Right atrium auricular region (tissue), 2 donors: ENCODE data around the gene PEPD. TPM values are rescaled to one million over a fixed set of nuclear protein-coding genes. Genes with fewer than 3 reads are reported as not detected.

ENCODE experiments used
- DNase-seq: peaks from one replicate; pipeline ENCODE4 v3.0.0-alpha.2; 2019; ENCODE audit warnings: low spot score
- H3K27ac ChIP-seq, 2 donors: fragments of 200-600 bp; sonication (generic); 1 replicate in 1 of 2; 2 replicates in 1 of 2; pipeline ENCODE4 v1.5.1; 2016 to 2019
- H3K27me3 ChIP-seq, 2 donors: fragments of 200-600 bp; sonication (generic); one replicate each; pipeline versions ENCODE4 v1.5.1 to v1.6.0; 2017 to 2019
- H3K36me3 ChIP-seq: fragments of 200-600 bp; sonication (generic); one replicate; pipeline ENCODE4 v1.5.1; 2016
- H3K4me1 ChIP-seq, 2 donors: fragments of 200-600 bp; sonication (generic); one replicate each; pipeline versions ENCODE4 v1.5.1 to v1.6.0; 2017 to 2019
- H3K4me3 ChIP-seq, 2 donors: fragments of 200-600 bp; sonication (generic); 1 replicate in 1 of 2; 2 replicates in 1 of 2; pipeline ENCODE4 v1.5.1; 2017 to 2019; ENCODE audit warnings: mild to moderate bottlenecking in 1 of 2, moderate library complexity in 1 of 2
- H3K9me3 ChIP-seq, 2 donors: fragments of 200-600 bp; sonication (generic); one replicate each; pipeline ENCODE4 v1.5.1; 2019
- total RNA-seq, 2 donors: library from RNA; depleted of rRNA; stranded (reverse); fragments of >200 nt; gene quantifications; one replicate each; pipeline ENCODE4 v1.1.0, GENCODE V29; 2016
- TF ChIP-seq, protein P1 (sequence below), 2 donors: fragments of 200-600 bp; sonication (generic); IDR thresholded peaks; one replicate each; pipeline ENCODE4 v1.5.1; 2019; ENCODE audit warnings: antibody characterized with exemption in 2 of 2

Gene PEPD
- total RNA-seq, 2 donors from 2014 or later, result 27.1 to 38.9 TPM

DNA sequence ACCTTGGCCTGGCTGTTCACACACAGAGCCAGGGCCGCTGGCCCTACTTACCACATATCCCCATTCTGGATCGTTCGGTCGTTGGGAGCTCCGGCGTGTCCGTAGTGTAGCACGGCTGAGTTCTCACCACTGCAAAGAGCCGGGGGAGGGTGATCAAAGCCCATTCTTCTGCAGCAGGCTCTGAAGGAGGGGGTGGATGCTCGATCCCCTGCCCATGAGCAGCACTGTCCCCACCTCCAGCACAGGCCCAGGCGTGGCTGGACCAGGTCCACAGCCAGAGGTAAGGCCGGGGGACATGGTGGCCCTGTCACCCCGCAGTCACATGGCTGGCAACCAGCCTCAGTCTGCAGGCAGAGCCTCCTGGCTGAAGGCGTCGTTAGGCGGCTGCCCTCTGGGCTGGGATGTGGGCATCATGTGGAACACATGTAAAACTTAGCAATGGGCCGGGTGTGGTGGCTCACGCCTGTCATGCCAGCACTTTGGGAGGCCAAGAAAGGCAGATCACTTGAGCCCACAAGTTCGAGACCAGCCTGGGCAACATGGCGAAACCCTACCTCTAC, 109.9 kb downstream of the PEPD start:
- DNase-seq, result no peak
- TF ChIP-seq, protein P1, sequence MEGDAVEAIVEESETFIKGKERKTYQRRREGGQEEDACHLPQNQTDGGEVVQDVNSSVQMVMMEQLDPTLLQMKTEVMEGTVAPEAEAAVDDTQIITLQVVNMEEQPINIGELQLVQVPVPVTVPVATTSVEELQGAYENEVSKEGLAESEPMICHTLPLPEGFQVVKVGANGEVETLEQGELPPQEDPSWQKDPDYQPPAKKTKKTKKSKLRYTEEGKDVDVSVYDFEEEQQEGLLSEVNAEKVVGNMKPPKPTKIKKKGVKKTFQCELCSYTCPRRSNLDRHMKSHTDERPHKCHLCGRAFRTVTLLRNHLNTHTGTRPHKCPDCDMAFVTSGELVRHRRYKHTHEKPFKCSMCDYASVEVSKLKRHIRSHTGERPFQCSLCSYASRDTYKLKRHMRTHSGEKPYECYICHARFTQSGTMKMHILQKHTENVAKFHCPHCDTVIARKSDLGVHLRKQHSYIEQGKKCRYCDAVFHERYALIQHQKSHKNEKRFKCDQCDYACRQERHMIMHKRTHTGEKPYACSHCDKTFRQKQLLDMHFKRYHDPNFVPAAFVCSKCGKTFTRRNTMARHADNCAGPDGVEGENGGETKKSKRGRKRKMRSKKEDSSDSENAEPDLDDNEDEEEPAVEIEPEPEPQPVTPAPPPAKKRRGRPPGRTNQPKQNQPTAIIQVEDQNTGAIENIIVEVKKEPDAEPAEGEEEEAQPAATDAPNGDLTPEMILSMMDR (IDR thresholded peaks at IDR 0.05), result no peak
- no peaks in the 10 kb centered on the region for H3K36me3 ChIP-seq
- peaks cover 0 to 5% of the 10 kb centered on the region in 2 donors for H3K4me1 ChIP-seq
- H3K9me3 ChIP-seq, result no peaks in the 10 kb centered on the region
- H3K27me3 ChIP-seq, result no peaks in the 10 kb centered on the region
- H3K4me3 ChIP-seq, result no peak overlapping the region
- no peak overlapping the region for H3K27ac ChIP-seq

DNA sequence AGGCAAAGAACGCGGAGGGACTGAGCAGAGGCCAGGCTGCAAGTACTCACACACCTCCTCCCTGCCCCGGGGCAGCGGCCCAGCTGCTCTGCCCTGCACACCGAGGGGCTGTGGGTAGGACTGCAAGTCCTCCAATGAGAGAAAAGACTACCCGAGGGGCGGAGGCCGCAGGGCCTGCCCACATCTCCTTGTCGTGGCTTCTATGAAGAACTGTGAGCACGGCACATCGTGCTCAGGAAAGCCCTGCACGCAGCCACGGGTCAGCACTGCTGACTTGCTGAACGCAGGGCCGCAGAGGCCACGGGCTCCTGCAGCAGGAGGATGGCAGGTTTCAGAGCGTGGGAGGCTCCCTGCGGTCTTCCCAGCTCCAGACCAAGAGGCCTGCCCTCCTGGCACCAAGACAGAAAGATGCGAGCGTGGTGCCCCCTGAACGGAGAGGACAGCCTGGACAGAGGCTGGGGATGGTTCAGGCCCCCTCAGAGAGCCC, 110.6 kb downstream of the PEPD start:
- H3K27ac ChIP-seq, result no peak overlapping the region

DNA sequence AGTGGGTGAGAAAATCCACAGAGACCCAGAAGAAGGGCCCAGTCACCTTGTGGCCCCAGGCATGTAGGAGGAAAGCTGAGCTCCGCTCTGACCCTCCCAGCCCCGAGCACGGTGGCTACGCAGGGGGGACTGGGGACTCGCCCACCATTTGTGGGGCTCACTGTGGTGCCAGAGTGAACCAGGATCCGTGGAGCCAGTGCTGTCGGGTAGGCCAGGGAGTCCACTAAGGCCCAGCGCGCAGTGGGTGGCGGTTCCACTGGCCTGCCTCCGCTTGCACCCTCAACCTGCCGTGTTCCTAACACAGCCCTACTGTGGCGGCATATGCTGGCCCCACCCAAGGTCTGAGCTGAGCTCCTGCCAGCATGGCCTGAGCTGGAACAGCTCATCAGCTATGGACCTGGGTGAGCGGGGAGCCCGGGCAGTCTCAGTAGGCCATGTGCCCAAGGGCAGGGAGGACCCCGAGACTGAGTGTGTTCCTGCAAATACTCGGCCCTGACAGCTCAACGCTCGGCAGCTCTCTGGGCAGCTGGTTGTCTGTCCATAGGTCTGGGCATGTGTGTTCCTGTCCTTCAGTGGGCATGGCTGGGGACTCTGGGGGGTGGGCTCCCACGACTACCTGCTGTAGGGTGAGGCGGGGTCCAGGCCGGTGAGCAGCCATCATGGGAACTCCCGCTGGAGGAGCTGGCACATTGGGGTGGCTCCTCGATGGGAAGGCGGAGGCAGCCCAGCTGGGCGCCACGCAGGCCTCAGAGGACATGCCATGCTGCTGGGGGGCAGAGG, 111.5 kb downstream of the PEPD start:
- Histone ChIP-seq H3K27ac (no peak overlapping the region), H3K4me3 (no peak overlapping the region), H3K9me3 (no peaks in the 10 kb centered on the region), H3K36me3 (no peaks in the 10 kb centered on the region), H3K4me1 (peaks cover 0 to 4% of the 10 kb centered on the region in 2 donors), H3K27me3 (no peaks in the 10 kb centered on the region)
- TF ChIP-seq, protein P1 (IDR thresholded peaks at IDR 0.05), result no peak
- no peak for DNase-seq

More for the DNA sequence above, 110.6 kb downstream of the PEPD start:
- no peaks in the 10 kb centered on the region for H3K9me3 ChIP-seq
- DNase-seq, result no peak
- H3K4me3 ChIP-seq, result no peak overlapping the region
- no peaks in the 10 kb centered on the region for H3K27me3 ChIP-seq
- TF ChIP-seq, protein P1 (IDR thresholded peaks at IDR 0.05), result no peak
- no peaks in the 10 kb centered on the region for H3K4me1 ChIP-seq
- no peaks in the 10 kb centered on the region for H3K36me3 ChIP-seq

DNA sequence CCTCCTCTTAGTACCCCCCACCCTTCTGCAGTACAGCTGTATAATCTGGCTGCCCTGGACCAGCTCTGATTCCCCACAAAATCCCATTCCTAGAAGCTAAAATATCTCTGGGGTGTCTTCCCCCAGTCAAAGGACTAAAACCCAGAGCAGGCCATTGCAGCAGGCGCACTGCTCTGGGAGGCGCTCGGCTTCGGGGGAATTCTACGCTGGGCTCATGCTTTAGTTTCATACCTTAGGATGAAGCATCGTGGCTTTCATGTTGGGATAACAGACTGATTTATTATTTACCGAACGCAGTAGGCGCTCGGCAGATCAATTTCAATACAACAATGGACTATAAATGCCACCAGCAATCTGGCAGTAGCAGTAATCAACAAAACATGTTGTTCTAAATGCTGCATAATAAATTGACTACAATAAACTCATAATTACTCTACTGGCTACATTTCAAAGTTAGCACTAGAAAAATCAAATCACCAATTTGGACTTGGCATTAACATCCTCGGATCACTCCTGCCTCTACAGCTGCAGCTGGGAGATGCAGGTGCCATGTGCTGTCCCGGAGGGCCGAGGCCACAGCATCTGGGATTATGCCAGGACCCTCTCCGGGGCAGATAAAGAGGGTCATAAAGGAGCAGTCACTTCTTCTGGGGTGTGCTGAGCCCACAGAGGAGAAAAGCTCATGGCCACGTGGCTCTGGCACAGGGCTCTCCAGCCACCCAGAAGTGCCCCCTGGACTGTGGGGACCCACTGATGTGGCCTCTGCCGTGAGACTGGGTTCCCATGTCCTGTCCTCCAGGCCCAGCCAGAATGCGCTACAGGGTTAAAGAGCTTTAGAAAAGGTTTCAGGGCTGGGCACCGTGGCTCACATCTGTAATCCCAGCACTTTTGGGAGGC, 112.8 kb downstream of the PEPD start:
- Histone ChIP-seq H3K27ac (no peak overlapping the region), H3K4me3 (no peak overlapping the region), H3K36me3 (no peaks in the 10 kb centered on the region), H3K9me3 (no peaks in the 10 kb centered on the region), H3K27me3 (no peaks in the 10 kb centered on the region), H3K4me1 (peaks cover 0 to 6% of the 10 kb centered on the region in 2 donors)
- no peak for DNase-seq
- TF ChIP-seq, protein P1 (IDR thresholded peaks at IDR 0.05), result no peak

DNA sequence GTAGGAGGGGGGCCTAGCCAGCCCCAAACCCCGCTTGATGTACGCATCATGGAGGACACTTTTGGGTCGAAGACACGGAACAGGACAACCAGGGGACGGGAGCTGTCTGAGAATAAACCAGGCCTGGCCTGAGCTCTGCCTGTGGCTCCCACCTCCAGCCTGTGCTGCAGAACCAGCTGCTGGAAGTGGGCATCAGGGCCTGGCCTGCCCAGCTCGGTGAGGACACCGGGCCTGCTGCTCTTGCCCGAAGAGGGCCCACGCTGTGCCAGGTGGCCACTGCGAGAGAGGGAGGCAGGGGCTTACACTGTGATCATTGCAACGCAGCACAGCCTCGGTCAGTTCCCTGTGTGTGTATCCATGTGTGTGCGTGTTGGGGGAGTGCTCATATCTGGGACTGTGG, 113.5 kb downstream of the PEPD start:
- H3K36me3 ChIP-seq, result no peaks in the 10 kb centered on the region
- no peaks in the 10 kb centered on the region for H3K27me3 ChIP-seq
- no peak overlapping the region for H3K4me3 ChIP-seq
- no peaks in the 10 kb centered on the region for H3K9me3 ChIP-seq
- DNase-seq, result no peak
- H3K4me1 ChIP-seq, result peaks cover 0 to 6% of the 10 kb centered on the region in 2 donors
- no peak overlapping the region for H3K27ac ChIP-seq
- TF ChIP-seq, protein P1 (IDR thresholded peaks at IDR 0.05), result no peak
